A549 (cell line): ENCODE measurements around the gene CDCA7.
"Not testable (repeated sequence)": the region's sequence is repeated elsewhere in the genome, so short reads cannot be mapped to it uniquely, and the experiment has no call there.

Experiments
- CBX8 ChIP-seq: fragments of 200-600 bp; sonication (generic); IDR thresholded peaks from 2 replicates; pipeline ENCODE4 v1.6.1; 2016
- EHMT2 ChIP-seq: fragments of 200-600 bp; sonication (generic); IDR thresholded peaks from 2 replicates; pipeline ENCODE4 v1.6.1; 2016; ENCODE audit warnings: antibody characterized with exemption, low read depth, mild to moderate bottlenecking, moderate library complexity
- ELK1 ChIP-seq: fragments of 150-350 bp; IDR thresholded peaks from 2 replicates; pipeline ENCODE4 v1.6.1; 2014; ENCODE audit warnings: low read depth, mild to moderate bottlenecking, low read length
- EP300 ChIP-seq, 2 experiments: fragments of >200 bp; sonication (Bioruptor Twin); formaldehyde crosslinking; IDR thresholded peaks; 2 replicates in 1 of 2; 3 replicates in 1 of 2; pipeline ENCODE4 v1.6.1; 2016 to 2017
- GATA3 ChIP-seq: IDR thresholded peaks from 2 replicates; pipeline ENCODE4 v1.6.1; 2012; ENCODE audit warnings: borderline replicate concordance
- MAX ChIP-seq: IDR thresholded peaks from 2 replicates; pipeline ENCODE4 v1.6.1; 2012
- NPAS2 ChIP-seq: fragments of 250-450 bp; sonication (Bioruptor Pico); IDR thresholded peaks from 2 replicates; pipeline ENCODE4 v1.8.0; 2022; ENCODE audit warnings: mild to moderate bottlenecking, moderate library complexity, borderline replicate concordance
- POLR2AphosphoS2 ChIP-seq: conservative IDR thresholded peaks from 2 replicates; pipeline ENCODE4 v1.6.1; 2012; ENCODE audit warnings: low read length, improper control_type of control experiment, inconsistent platforms
- RAD21 ChIP-seq, 2 experiments: fragments of >200 bp in 1 of 2; sonication (Bioruptor Twin) in 1 of 2; formaldehyde crosslinking in 1 of 2; IDR thresholded peaks in 1 of 2; conservative IDR thresholded peaks in 1 of 2; 2 replicates in 1 of 2; 3 replicates in 1 of 2; pipeline ENCODE4 v1.6.1; 2012 to 2018; ENCODE audit warnings: inconsistent platforms in 1 of 2
- RCOR1 ChIP-seq: fragments of 150-350 bp; IDR thresholded peaks from 2 replicates; pipeline ENCODE4 v1.6.1; 2014; ENCODE audit warnings: antibody characterized with exemption, low read length, low read depth
- ZFP36 ChIP-seq: fragments of 450-650 bp; IDR thresholded peaks from 2 replicates; pipeline ENCODE4 v1.6.1; 2014; ENCODE audit warnings: borderline replicate concordance; ENCODE audit not compliant: partially characterized antibody
- ZSCAN20 ChIP-seq: fragments of 250-450 bp; sonication (Bioruptor Pico); IDR thresholded peaks from 2 replicates; pipeline ENCODE4 v1.8.0; 2022; ENCODE audit warnings: mild to moderate bottlenecking, moderate library complexity
- TF ChIP-seq, protein P1 (sequence below): fragments of >200 bp; sonication (Bioruptor Twin); formaldehyde crosslinking; IDR thresholded peaks from 3 replicates; pipeline ENCODE4 v1.5.1; 2016

- TF ChIP-seq NPAS2 (CRISPR knock-in tag); ZSCAN20 (CRISPR knock-in tag); ELK1; POLR2AphosphoS2; MAX; CBX8; EP300 (IDR thresholded peaks at IDR 0.05); RCOR1; EHMT2; ZFP36; RAD21 (conservative IDR thresholded peaks at IDR 0.05 in 1 of 2, IDR thresholded peaks at IDR 0.05 in 1 of 2); GATA3: not testable (repeated sequence)
- TF ChIP-seq, protein P1, sequence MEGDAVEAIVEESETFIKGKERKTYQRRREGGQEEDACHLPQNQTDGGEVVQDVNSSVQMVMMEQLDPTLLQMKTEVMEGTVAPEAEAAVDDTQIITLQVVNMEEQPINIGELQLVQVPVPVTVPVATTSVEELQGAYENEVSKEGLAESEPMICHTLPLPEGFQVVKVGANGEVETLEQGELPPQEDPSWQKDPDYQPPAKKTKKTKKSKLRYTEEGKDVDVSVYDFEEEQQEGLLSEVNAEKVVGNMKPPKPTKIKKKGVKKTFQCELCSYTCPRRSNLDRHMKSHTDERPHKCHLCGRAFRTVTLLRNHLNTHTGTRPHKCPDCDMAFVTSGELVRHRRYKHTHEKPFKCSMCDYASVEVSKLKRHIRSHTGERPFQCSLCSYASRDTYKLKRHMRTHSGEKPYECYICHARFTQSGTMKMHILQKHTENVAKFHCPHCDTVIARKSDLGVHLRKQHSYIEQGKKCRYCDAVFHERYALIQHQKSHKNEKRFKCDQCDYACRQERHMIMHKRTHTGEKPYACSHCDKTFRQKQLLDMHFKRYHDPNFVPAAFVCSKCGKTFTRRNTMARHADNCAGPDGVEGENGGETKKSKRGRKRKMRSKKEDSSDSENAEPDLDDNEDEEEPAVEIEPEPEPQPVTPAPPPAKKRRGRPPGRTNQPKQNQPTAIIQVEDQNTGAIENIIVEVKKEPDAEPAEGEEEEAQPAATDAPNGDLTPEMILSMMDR = not testable (repeated sequence)
Observed at GRCh38 chr2:173333003-173333402, 21.7 kb upstream of the CDCA7 start.
